ENCODE results near the gene MOBP.

MOBP gene

DNA sequence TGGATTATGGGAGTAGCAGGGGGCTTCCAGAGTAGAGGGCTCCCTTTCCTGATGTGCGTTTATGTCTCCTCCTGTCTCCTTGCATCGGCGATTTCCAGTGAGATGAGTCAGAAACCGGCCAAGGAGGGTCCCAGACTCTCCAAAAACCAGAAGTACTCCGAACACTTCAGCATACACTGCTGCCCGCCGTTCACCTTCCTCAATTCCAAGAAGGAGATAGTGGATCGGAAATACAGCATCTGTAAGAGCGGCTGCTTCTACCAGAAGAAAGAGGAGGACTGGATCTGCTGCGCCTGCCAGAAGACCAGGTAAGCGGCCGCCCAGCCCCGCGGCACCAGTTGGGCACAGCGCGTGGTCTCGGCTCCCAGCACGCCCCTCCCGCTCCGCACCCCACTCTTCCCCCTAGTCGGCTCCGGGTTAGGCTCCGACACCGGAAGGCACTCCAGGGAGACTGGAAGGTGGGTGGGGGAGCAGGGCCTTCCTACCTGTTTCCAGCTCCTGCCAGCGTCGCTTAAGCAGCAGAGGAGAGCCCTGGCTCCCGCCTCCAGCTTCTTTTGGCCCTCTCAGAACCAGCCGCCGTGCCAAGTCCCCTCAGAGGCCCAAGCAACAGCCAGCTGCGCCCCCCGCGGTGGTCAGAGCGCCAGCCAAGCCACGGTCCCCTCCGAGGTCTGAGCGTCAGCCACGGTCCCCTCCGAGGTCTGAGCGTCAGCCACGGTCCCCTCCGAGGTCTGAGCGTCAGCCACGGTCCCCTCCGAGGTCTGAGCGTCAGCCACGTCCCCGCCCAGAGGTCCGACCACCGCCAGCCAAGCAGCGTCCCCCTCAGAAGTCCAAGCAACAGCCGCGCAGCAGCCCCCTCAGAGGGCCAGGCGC is 34.7 kb downstream of the MOBP start:
- DNase-seq, result no peak

DNA sequence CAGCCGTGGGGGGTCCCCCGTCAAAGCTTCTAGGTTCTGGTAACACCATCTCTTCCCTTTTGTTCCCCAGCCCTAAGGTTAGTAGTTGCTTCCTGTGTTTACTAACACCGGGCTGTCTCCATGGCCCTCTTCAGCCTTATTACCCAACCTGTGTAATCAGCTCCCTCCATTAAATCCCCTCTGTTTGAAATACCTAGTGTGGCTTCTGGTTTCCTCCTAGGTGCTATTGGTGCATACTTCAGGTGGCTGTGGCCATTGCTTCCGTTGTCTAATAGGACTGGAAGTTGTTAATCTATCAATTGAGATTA is 35.3 kb downstream of the MOBP start:
- no peak for DNase-seq

DNA sequence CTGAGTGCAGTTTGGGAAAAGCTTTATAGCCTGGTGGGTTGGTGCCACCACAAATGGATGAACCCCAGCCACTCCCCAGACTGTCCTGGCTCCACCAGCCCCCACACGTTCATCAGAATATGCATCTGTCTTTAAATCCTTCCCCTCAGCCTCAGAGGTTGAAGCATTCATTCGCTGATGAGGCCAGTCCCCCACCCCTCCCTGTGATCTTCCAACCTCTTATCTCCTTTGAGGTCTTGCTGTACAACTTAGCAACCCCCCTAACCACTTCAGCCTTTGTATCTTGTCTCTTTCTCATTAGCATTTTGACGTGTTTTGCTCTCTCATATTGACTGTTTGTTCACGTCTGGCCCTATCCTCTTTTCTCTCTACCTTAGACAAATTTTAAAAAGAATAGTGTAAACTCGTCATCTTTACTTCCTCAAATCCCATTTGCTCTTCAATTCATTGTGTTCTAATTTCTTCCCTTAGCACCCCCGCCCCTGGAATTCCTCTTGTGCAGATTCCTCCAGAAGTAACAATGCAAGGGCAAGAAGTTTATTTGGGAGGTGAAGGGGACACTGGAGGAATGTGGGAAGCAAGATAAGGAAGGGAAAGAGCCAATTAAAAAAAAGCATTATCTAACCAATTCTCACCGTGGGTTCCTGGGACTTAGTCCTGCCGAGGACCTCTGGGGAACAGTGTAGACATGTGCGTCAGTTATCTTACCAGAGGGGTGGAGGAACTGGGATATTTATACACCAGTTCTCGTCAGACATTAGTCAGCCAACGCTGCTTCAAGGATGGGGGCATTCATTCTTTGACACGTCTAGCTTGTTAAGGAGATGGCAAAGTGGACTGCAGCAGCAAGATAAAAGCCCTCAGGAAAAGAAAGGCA is 38.6 kb downstream of the MOBP start:
- DNase-seq, result no peak

DNA sequence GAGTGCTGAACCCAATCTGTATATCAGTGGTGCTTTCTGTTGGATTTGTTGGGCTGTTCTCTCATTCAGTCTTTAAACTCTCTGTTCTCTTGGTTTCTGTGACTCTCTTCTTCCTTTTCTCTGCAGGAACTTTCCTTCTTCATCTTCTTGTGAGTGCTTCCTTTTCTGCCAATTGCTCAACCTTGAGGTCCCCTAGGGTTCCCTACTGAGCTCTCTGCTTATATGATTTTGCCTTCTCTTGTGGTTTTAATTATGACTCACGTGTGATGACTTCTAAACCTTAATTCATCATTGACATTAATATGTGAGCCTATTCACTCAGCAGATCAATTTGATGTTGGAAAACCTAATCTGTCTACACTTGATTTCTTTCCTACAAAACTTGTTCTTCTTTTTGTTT is 39.4 kb downstream of the MOBP start:
- DNase-seq, result peak; percentile 53

DNA sequence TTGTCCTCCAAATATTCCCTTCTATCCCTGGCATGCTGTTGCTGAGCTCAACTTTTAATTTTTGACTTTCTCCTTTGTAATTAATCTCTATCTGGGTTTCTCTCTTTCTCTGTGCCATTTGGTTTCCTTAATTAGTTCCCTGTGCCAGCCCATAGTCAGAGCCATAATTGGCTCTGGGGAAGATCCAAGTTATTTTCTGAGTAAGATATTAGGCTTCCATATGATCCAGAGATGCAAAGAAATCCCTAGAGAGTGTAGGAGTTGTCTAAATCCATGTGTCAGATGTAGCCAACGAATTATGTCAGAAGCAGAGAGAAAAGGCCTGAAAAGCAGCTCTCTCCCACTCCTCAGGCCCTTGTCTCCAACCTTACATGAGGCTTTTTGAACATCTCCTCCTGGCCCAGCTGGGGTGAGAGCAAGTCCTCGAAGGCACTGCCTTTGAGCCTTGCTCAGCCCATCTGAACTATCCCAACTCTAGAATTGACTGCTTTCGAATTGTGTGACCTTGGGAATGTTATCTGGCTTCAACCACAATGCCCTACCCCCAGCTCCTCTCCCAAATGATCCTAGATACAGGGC is 46.4 kb downstream of the MOBP start:
- DNase-seq, result no peak

DNA sequence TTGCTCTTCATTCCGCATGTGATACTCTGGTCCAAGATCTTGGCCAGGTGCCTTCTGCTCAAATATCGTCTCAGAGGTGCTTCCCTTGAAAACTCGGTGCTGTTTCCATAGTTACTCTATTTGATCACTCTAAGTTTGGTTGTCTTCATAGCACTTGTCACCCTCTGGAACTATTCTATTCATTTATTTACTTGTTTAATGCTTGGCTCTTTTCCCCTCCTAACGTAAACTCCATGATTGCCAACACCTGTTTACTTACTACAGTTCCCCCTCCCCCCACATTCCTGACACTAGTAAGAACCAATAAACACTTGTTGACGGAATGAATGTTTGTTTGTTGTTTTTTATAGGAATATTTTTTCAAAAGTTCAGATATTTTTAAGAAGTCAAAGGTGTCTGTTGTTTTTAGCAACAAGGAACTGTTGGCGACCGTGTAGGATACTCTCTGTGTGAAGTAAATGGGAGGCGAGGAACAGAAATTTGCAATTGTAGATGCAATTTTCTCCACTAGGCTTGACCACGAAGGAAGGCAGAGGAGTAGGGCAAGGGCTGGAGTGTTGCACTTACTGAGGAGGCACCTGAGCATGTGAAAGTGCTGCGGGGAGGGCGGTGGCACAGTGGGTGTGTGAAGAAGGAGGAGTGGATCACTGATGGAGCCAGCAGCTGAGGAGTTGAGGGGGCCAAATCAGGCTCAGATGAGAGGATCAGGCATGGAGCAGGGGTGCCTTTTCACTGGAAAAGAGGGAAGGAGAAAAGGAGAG is 48.4 kb downstream of the MOBP start:
- no peak for DNase-seq

DNA sequence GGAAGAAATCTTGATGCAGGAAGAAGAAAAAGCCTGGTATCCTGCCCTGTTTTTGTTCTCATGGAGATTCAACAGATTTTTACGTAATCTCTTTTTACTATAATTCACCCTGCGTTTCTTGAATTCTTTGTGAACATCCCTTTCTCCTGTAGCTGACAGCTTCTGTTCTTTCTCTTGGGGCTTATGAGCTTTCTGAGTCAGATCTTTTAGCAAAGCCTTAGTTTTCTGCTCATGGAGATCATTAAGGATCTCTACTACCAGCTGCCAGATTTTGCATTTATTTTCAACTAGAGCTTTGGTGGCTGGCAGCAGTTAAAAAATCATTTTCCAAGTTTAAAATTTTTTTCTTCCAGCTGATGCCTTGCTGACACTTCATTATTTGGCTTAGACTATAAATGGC is 51.6 kb downstream of the MOBP start:
- DNase-seq, result no peak

DNA sequence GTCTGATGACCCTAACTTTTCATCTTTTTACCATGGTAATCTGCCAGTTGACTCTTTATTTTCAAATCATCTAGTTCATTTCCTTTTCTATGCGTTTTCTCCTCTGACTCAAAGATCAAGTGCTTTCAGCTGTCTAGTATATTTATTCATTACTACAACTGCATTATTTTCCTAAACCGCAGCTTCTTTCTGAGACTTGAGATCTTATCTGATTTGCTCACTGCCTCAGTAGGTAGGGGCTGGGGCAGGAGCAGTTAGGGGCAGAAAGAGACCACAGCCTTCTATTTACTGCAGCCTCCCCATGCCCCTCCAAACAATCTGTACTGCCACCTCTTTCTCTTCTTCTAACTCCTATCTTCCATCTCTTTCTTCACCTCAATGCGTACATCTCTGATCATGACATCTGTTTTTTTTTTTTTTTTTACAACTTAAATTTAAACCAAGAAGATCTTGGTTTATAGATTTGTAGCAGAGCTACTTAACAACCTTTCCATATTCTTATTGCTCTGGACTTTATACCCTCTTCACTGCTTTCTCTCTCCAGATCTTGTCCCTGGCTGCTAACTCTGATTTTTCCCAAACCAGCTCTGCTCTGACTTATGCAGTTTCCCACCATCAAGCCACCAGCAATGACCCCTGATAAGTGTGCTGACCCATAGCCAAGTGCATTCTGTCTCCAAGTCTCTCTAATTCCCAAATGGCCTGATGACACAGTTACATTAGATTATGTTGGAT is 52.2 kb downstream of the MOBP start:
- DNase-seq, result no peak

DNA sequence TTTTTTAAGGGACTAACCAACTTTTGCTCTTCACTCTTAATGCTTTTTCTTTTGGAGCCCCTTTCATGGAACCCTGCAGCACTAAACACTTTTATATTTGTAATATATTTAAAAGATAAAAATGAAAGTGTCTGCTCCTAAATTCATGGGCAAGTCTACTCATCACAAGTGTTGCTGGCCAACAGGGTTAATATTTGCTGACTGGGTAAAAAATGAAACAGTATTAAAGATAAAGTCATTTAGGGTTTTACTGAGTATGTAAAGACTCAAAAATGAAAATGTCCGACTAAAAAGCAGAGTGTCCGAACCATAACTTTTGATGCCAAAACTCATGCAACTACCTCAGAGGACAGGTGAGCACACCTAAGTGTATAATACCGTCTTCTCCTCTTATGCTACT is 54.0 kb downstream of the MOBP start:
- no peak for DNase-seq

DNA sequence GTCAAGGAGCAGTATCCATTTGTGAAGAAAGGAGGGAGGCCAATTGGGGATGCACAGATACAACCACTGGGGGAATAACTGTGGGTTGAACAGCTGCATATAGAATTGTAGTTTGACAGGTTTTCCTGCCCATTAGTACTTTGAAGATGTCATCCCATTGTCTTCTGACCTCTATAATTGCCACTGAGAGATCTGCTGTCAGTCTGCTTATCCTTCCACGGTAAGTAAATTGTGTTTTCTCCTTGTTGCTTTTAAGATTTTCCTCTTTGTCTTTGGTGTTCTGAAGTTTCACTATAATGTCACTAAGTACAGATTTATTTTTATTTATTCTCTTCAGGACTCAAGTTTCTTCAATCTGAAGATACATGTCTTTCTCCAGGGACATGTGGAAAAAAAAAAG is 56.6 kb downstream of the MOBP start:
- no peak for DNase-seq

DNA sequence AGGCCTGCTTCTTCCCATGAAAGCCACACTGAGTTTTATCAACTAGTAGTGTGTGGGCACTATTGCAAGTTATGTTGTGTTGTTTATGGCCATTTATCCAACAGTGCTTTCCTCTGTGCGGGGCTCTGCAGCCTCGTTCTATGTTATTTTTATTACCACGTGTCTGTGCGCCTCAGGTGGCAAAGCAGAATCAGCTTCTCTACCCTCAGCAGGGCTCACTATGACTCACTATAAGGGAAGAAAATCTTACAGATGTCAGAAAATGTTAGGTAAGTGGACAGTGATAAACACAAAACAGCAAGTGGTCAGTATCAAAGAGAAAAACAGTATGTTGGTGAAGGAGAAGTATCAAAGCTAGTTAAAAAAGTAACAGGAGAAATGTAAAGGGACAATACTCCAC is 61.4 kb downstream of the MOBP start:
- DNase-seq, result no peak

DNA sequence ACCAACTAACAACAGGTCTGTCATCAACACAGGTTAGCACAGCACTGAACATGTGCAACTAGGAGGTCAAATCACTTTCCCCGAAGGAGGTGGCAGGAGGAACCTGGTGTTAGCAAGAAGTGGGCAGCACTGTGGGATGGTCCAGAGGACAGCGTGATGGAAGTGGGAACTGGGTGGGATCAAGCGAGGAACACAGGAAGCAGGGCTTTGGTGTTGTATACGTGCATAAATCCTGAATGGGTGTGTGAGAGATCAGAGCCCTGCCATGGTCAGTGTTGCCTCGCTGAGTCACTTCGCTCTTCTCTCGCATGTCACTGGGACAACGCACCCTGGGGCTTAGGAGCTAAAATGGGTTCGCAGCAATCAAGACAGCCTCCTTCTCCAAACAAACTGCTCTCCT is 62.1 kb downstream of the MOBP start:
- no peak for DNase-seq

DNA sequence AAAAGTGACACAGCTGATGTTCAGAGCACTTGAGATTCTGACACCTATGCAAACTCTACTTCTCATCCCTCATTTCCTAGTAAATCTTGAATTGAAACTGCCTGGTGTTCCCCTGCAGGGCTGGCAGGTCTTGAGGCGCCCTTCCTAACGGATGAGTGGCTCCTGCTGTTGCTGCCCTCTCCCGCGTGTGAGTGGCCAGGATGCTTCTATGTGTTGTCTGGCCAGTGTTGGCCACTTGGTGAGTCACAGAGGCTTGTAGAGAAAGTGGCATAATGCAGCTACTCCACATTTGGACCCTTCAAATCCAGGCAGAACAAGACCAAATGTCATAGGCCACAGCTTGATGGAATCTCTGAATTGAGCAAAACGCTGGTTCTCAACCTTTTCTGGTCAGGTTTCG is 63.6 kb downstream of the MOBP start:
- no peak for DNase-seq

DNA sequence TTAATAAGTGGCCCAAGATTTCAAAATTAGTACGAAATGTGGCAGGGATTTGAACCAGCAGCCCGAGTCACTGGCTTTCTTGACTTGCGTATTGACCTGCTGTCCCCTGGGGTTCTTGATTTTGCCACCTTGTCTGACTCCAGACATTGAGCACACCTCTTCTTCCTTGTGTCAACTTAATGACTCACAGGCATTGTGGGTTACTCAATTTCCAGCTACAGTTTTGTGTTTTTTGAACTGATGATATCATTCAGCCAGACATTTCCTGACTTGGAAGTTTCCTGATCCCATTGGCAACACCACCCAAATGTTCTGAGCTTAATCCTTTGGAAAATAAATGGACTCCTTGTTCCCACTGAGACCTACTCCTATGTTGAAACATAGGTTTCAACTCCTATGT is 64.2 kb downstream of the MOBP start:
- no peak for DNase-seq

DNA sequence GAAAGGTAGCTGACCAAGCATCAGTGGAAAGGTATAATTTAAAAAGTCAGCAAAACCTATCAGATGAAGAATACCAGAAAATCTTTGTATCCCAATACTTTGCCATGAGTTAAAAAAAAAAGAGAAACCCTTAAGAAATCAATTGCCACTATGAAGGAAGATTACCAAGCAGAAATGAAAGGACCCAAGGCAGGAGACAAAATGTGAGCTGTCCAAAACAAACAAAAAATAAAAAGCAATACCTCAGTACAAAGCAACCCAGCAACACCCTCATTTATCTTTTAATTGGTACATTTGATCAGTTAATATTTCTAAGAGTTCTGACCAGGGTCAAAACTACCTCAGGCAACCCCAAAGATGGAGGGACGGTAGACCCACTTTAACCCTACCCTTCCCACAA is 65.3 kb downstream of the MOBP start:
- DNase-seq, result no peak

DNA sequence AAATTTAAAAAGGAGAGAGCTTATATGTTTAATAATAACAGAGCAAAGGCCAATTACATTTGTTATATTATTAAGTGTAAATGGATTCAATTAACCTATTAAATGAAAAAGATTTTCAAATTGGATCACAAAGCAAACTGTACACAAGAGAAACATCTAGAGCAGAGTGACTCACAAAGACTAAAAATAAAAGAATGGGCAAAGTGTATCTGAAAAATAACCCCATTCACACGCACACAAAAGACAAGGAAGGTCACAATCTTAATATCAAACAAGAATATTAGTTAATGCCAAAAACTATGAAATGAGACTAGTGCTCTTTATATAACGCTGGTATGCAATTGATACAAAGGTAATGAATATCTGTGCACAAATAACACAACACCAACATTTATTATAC is 65.7 kb downstream of the MOBP start:
- DNase-seq, result no peak

DNA sequence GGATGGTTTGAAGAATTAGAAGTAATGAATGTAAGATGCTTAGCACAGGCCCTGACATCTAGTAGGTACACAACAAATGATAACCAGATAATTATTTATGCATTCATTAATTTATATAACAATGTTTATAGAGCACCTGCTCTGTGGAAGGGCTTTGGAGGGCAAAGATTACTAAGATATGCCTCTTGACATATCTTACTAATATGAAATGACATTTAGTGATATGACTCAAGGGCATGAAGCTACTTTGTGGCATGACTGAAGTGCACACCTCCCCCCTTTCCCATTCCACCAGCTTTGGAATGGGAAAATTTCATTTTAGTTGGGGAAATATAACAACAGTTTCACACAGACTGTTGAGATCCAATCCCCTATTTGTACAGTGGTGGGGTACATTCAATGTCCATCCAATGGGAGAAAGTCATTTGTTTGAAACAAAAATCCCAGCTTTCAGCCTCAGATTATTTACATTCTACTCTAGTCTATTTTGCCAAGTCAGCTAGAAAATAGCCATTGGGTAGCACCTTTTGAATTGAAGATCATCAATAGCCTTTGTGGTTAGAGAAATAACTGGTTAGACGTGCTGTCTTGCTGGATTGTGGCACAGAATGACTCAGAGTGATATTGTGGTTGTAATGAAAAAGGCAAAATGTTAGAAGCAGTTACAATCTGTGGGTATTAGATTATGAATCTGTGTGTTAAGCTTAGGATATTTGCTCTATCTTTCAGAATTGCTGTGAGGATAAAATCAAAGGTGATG is 72.9 kb downstream of the MOBP start:
- no peak for DNase-seq

DNA sequence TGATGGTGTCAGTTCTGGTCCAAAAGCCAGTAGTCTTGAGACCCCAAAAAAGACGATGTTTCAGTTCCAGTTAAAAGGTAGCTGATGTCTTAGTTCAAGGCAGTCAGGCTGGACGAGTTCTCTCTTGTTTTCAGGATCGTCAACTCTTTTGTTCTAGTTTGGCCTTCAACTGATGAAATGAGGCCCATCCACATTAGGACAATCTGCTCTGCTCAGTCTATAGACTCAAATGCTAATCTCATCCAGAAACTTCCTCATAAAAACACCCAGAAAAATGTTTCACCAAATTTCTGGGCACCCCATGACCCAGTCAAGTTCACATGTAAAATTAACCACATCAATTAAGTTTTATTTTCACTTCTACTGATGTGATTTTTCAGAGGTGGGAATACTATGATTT is 74.0 kb downstream of the MOBP start:
- DNase-seq, result no peak

DNA sequence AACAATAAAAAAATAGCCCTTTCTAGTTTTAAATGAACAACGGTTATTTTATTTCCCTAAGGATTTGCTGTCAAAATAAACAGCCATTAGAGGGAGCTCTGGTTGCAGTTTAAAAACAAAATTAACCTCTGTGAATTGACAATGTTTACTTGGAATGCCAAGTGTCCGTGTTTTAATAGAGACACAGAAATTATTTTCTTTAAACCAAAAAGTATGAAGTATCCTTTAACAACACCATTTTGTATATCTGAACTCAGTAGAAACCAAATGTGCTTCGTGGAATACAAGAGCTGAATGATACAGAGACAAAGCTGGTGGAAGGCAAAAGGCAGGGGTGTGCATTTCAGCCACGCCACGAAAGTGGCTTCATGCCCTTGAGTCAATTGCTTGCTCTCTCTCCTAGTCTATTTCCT is 74.4 kb downstream of the MOBP start:
- DNase-seq, result no peak

DNA sequence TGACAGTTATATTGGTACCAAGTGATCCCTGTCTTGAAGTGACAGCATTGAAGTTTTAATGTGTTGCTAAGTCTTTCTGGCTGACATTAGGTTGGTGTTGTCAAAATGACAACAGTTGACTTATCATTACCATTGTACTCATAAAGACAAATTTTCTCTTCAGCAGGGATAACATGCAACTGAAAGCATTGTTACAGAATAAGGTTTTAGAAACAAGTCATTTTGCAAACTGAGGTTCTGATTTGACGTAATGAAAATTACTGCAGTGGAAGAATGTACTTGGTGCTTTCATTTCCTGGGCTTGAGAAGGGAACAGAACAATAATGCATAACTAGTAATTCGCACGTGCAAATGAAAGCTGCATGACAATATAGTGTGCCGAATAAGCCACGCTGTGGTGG is 75.1 kb downstream of the MOBP start:
- DNase-seq, result no peak

DNA sequence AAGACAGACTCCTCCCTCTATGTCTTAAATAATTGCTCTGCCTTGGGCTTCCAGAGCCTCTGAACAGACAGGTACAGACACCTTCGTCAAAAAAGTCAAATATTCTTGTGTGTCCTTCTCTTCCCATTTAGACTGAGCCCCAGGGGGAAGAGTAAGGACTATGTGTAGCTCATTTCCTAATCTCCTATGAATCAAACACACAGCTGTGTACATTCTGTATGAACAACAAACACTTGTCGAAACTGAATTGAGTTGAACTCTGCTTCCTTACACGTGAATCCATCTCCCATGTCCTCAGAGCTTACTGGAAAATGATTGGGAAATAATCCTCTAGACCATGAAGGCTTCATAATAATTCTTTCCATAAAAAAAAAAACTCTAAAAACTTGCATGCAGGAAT is 80.8 kb downstream of the MOBP start:
- no peak for DNase-seq
